T-helper 17 cell (primary cell): ENCODE measurements around the gene BTBD2. TPM values are rescaled to one million over a fixed set of nuclear protein-coding genes. Genes with fewer than 3 reads are reported as not detected.
"Not testable (repeated sequence)": the region's sequence is repeated elsewhere in the genome, so short reads cannot be mapped to it uniquely, and the experiment has no call there.

Experiments used
- ATAC-seq: fragments of 150-1000 bp; cut with Tn5 transposase; 2 replicates; pipeline ENCODE4 v1.10.0; 2021; ENCODE audit warnings: mild to moderate bottlenecking, moderate library complexity
- DNase-seq, 3 donors: peaks; one replicate each; pipeline versions ENCODE4 v3.0.0 to v3.0.0-alpha.2; 2020 to 2021
- H3K9me3 ChIP-seq: one replicate; pipeline ENCODE4 v1.7.0; 2013; ENCODE audit warnings: low read length, mild to moderate bottlenecking; ENCODE audit not compliant: control insufficient read depth, poor library complexity, severe bottlenecking
- H3K27ac Mint-ChIP-seq: one replicate; pipeline ENCODE4 v1.8.0; 2022; ENCODE audit warnings: mild to moderate bottlenecking, moderate library complexity, mixed read lengths
- H3K27me3 Mint-ChIP-seq: one replicate; pipeline ENCODE4 v1.8.0; 2022; ENCODE audit warnings: mixed read lengths
- H3K36me3 Mint-ChIP-seq: one replicate; pipeline ENCODE4 v1.8.0; 2022; ENCODE audit warnings: low read depth, mixed read lengths
- H3K4me1 Mint-ChIP-seq: one replicate; pipeline ENCODE4 v1.8.0; 2022; ENCODE audit warnings: mild to moderate bottlenecking, mixed read lengths
- H3K4me3 Mint-ChIP-seq: one replicate; pipeline ENCODE4 v1.8.0; 2022; ENCODE audit warnings: mild to moderate bottlenecking, moderate library complexity, mixed read lengths
- total RNA-seq, 4 donors: library from RNA in 2 of 4; stranded (reverse) in 2 of 4; gene quantifications; one replicate each; pipeline ENCODE4 v1.2.3 and lab custom pipeline; 2022 to 2026

BTBD2 gene
- total RNA-seq, 2 donors from 2014 or later, result 53.4 to 64.6 TPM

- ATAC-seq (no peak), DNase-seq (no peak)
- no peaks in the 10 kb centered on the region for H3K9me3 ChIP-seq
- H3K4me1 Mint-ChIP-seq, result peaks cover 24% of the 10 kb centered on the region
- H3K36me3 Mint-ChIP-seq, result no peaks in the 10 kb centered on the region
- H3K27ac Mint-ChIP-seq, result no peak overlapping the region
- no peaks in the 10 kb centered on the region for H3K27me3 Mint-ChIP-seq
- H3K4me3 Mint-ChIP-seq, result peak overlapping the region; percentile 25
Measured at GRCh38 chr19:2039959-2040646, 24.6 kb upstream of the BTBD2 start.

- peak overlapping the region; percentile 72 for H3K27ac Mint-ChIP-seq
Measured at GRCh38 chr19:2039089-2039958, 23.8 kb upstream of the BTBD2 start.

GRCh38 chr19:2038284-2039088, 23.0 kb upstream of the BTBD2 start:
- H3K9me3 ChIP-seq, result no peaks in the 10 kb centered on the region
- ATAC-seq, result no peak
- DNase-seq, result no peak
- H3K27me3 Mint-ChIP-seq, result no peaks in the 10 kb centered on the region
- peak overlapping the region; percentile 84 for H3K27ac Mint-ChIP-seq
- peak overlapping the region; percentile 36 for H3K4me3 Mint-ChIP-seq
- H3K4me1 Mint-ChIP-seq, result peaks cover 16% of the 10 kb centered on the region
- H3K36me3 Mint-ChIP-seq, result no peaks in the 10 kb centered on the region

More at GRCh38 chr19:2039089-2039958, 23.8 kb upstream of the BTBD2 start:
- Mint-ChIP-seq H3K4me3 (no peak overlapping the region), H3K36me3 (no peaks in the 10 kb centered on the region), H3K27me3 (no peaks in the 10 kb centered on the region), H3K4me1 (peaks cover 21% of the 10 kb centered on the region)
- DNase-seq, result no peak
- ATAC-seq, result no peak
- no peaks in the 10 kb centered on the region for H3K9me3 ChIP-seq

GRCh38 chr19:2037651-2038255, 22.2 kb upstream of the BTBD2 start:
- DNase-seq, result no peak
- peaks cover 15% of the 10 kb centered on the region for H3K4me1 Mint-ChIP-seq

GRCh38 chr19:2036424-2036823, 20.9 kb upstream of the BTBD2 start:
- Mint-ChIP-seq H3K27ac (no peak overlapping the region), H3K4me3 (no peak overlapping the region), H3K27me3 (no peaks in the 10 kb centered on the region), H3K36me3 (no peaks in the 10 kb centered on the region), H3K4me1 (peaks cover 19% of the 10 kb centered on the region)
- no peaks in the 10 kb centered on the region for H3K9me3 ChIP-seq
- no peak for DNase-seq
- ATAC-seq, result no peak

More at GRCh38 chr19:2037651-2038255, 22.2 kb upstream of the BTBD2 start:
- Mint-ChIP-seq H3K27ac (peak overlapping the region; percentile 84), H3K27me3 (no peaks in the 10 kb centered on the region), H3K36me3 (no peaks in the 10 kb centered on the region), H3K4me3 (no peak overlapping the region)
- no peaks in the 10 kb centered on the region for H3K9me3 ChIP-seq
- ATAC-seq, result no peak

GRCh38 chr19:2035590-2035991, 20.1 kb upstream of the BTBD2 start:
- H3K9me3 ChIP-seq, result no peaks in the 10 kb centered on the region
- Mint-ChIP-seq H3K27ac (no peak overlapping the region), H3K36me3 (no peaks in the 10 kb centered on the region), H3K4me1 (peaks cover 19% of the 10 kb centered on the region), H3K27me3 (no peaks in the 10 kb centered on the region), H3K4me3 (no peak overlapping the region)
- DNase-seq (no peak), ATAC-seq (no peak)

GRCh38 chr19:2034729-2035589, 19.4 kb upstream of the BTBD2 start:
- no peaks in the 10 kb centered on the region for H3K27me3 Mint-ChIP-seq
- H3K27ac Mint-ChIP-seq, result no peak overlapping the region
- no peaks in the 10 kb centered on the region for H3K36me3 Mint-ChIP-seq
- peak; percentile 56 to 74 (median 63) for DNase-seq
- no peak overlapping the region for H3K4me3 Mint-ChIP-seq
- ATAC-seq, result peak; percentile 79
- peaks cover 19% of the 10 kb centered on the region for H3K4me1 Mint-ChIP-seq
- H3K9me3 ChIP-seq, result no peaks in the 10 kb centered on the region

GRCh38 chr19:2034253-2034652, 18.7 kb upstream of the BTBD2 start:
- DNase-seq, H3K36me3 Mint-ChIP-seq, H3K9me3 ChIP-seq, H3K27me3 Mint-ChIP-seq, H3K4me3 Mint-ChIP-seq, ATAC-seq, H3K27ac Mint-ChIP-seq: not testable (repeated sequence)
- H3K4me1 Mint-ChIP-seq, result peaks cover 19% of the 10 kb centered on the region

GRCh38 chr19:2033825-2034159, 18.3 kb upstream of the BTBD2 start:
- no peak for ATAC-seq
- Mint-ChIP-seq H3K4me1 (peaks cover 19% of the 10 kb centered on the region), H3K27ac (peak overlapping the region; percentile 95), H3K4me3 (no peak overlapping the region), H3K27me3 (no peaks in the 10 kb centered on the region), H3K36me3 (no peaks in the 10 kb centered on the region)
- no peak for DNase-seq
- H3K9me3 ChIP-seq, result no peaks in the 10 kb centered on the region

- ATAC-seq (no peak), DNase-seq (no peak)
- no peaks in the 10 kb centered on the region for H3K9me3 ChIP-seq
- Mint-ChIP-seq H3K27me3 (no peaks in the 10 kb centered on the region), H3K4me3 (peak overlapping the region; percentile 52), H3K36me3 (no peaks in the 10 kb centered on the region), H3K27ac (peak overlapping the region; percentile 95), H3K4me1 (peaks cover 19% of the 10 kb centered on the region)
Measured at GRCh38 chr19:2033115-2033824, 17.8 kb upstream of the BTBD2 start.

GRCh38 chr19:2032296-2032941, 16.9 kb upstream of the BTBD2 start:
- Mint-ChIP-seq H3K27me3 (no peaks in the 10 kb centered on the region), H3K4me3 (peak overlapping the region; percentile 87), H3K27ac (peak overlapping the region; percentile 95), H3K36me3 (no peaks in the 10 kb centered on the region), H3K4me1 (peaks cover 19% of the 10 kb centered on the region)
- ATAC-seq, result peak; percentile 55
- no peaks in the 10 kb centered on the region for H3K9me3 ChIP-seq
- peak in 2 of 3 donors; percentile 43 for DNase-seq
